Subcutaneous adipose tissue (tissue), 4 donors: Measurements from ENCODE around the gene SOWAHD. TPM values are rescaled to one million over a fixed set of nuclear protein-coding genes. Genes with fewer than 3 reads are reported as not detected.

Experiments
- small RNA-seq: library from RNA; depleted of rRNA; stranded (forward); fragments of <200 nt; gene quantifications from one replicate; pipeline ENCODE3, GENCODE V24; 2016
- total RNA-seq, 4 donors: library from RNA; depleted of rRNA; stranded (reverse); fragments of >200 nt; gene quantifications; one replicate each; pipeline ENCODE4 v1.1.0, GENCODE V29; 2016
- TF ChIP-seq, protein P1 (sequence below): fragments of 450-650 bp; IDR thresholded peaks from one replicate; pipeline ENCODE4 v1.5.1; 2016; ENCODE audit warnings: low read depth, mild to moderate bottlenecking, control low read depth, antibody characterized with exemption, moderate library complexity

The SOWAHD gene
- total RNA-seq, 4 donors from 2014 or later: 1.5 to 3.4 TPM; not detected in 2

GRCh38 chrX:119784747-119785446 is 26.5 kb downstream of the SOWAHD start:
- TF ChIP-seq, protein P1, sequence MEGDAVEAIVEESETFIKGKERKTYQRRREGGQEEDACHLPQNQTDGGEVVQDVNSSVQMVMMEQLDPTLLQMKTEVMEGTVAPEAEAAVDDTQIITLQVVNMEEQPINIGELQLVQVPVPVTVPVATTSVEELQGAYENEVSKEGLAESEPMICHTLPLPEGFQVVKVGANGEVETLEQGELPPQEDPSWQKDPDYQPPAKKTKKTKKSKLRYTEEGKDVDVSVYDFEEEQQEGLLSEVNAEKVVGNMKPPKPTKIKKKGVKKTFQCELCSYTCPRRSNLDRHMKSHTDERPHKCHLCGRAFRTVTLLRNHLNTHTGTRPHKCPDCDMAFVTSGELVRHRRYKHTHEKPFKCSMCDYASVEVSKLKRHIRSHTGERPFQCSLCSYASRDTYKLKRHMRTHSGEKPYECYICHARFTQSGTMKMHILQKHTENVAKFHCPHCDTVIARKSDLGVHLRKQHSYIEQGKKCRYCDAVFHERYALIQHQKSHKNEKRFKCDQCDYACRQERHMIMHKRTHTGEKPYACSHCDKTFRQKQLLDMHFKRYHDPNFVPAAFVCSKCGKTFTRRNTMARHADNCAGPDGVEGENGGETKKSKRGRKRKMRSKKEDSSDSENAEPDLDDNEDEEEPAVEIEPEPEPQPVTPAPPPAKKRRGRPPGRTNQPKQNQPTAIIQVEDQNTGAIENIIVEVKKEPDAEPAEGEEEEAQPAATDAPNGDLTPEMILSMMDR: no peak

GRCh38 chrX:119790977-119791436 is 32.6 kb downstream of the SOWAHD start:
- TF ChIP-seq, protein P1: no peak

- TF ChIP-seq, protein P1: no peak
Measured at GRCh38 chrX:119791437-119792231, 33.2 kb downstream of the SOWAHD start, which contains the start of gene RPL39. RPL39 (minus strand) TSS chrX:119791630; CDS start chrX:119791576, 54 bp downstream.

DNA sequence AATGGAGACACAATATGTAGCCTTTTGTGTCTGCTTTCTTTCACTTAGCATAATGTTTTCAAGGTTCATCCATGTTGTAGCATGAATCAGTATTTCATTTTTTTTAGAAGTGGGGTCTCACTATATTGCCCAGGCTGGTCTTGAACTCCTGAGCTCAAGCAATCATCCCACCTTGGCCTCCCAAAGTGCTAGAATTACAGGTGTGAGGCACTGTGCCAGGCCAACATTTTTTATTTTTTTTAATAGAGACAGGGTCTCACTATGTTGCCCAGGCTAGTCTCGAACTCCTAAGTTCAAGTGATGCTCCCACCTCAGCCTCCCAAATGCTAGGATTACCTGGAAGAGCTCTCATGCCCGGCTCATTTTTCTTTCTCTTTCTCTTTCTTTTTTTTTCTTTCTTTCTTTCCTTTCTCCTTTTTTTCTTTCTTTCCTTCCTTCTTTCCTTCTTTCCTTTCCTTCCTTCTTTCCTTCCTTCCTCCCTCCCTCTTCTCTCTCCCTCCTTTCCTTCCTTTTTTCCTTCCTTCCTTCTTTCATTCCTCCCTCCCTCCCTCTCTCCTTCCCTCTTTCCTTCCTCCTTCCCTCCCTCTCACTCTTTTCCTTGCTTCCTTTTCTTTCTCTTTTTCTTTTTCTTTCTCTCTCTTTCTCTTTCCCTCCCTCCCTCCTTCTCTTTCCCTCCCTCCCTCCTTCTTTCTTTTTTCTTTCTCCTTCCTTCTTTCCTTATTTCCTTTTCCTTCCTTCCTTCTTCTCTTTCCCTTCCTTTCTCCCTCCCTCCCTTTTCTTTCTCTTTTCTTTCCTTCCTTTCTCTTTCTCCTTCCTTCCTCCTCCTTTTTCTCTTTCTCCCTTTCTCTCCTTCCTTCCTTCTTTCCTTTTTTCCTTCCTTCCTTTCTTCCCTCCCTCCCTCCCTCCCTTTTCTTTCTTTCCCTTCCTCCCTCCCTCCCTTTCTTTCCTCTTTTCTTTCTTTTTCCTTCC is 43.1 kb downstream of the SOWAHD start:
- TF ChIP-seq, protein P1: no peak

- TF ChIP-seq, protein P1: no peak
Measured at GRCh38 chrX:119802546-119802945, 44.2 kb downstream of the SOWAHD start.

DNA sequence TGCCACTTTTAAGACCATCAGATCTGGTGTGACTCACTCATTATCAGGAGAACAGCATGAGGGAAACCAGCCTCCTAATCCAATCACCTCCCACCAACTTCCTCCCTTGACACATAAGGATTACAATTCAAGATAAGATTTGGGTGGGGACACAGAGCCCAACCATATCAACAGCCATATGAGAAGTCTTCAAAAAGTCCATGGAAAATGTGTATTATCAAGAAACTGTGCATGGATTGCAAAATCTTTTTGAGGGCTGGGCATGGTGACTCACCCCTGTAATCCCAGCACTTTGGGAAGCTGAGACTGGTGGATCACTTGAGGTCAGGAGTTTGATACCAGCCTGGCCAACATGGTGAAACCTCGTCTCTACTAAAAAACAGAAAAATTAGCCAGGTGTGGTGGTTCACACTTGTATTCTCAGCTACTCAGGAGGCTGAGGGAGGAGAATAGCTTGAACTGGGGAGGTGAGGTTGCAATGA is 50.8 kb downstream of the SOWAHD start:
- TF ChIP-seq, protein P1: no peak

Small RNA genes within 50 kb of the gene (small RNA-seq; reads per million reads assigned to genes)
- gene SNORA69: not detected

Other genes starting within 250 kb of the SOWAHD start
- gene STEEP1, start 193.2 kb upstream of the SOWAHD start, total RNA-seq: 10 to 100 TPM; 23.5 to 50.1 (median 32.6) TPM
- 10 to 100 TPM; 26.8 to 50.4 (median 42.3) TPM for gene UBE2A, start 184.0 kb upstream of the SOWAHD start, total RNA-seq
- gene NKRF, start 152.2 kb upstream of the SOWAHD start, total RNA-seq: 1 to 10 TPM; 5.1 to 8.3 (median 6.2) TPM
- gene SEPTIN6, start 65.4 kb upstream of the SOWAHD start, total RNA-seq: 10 to 100 TPM in 3 of 4 donors, 1 to 10 TPM in 1; 9.2 to 18.4 (median 11.8) TPM
- 1,000 to 10,000 TPM; 4,874 to 7,757 (median 5,738) TPM for gene RPL39, start 33.0 kb downstream of the SOWAHD start, total RNA-seq
- 1 to 10 TPM; 6.3 to 7.9 (median 6.9) TPM for gene UPF3B, start 94.4 kb downstream of the SOWAHD start, total RNA-seq
- gene RNF113A, start 113.1 kb downstream of the SOWAHD start, total RNA-seq: 10 to 100 TPM in 3 of 4 donors, 1 to 10 TPM in 1; 7.5 to 16.5 (median 11.9) TPM
- 100 to 1,000 TPM in 1 of 4 donors, 10 to 100 TPM in 3; 50.7 to 105 (median 57.8) TPM for gene NDUFA1, start 113.2 kb downstream of the SOWAHD start, total RNA-seq
- gene AKAP14, start 137.3 kb downstream of the SOWAHD start, total RNA-seq: not detected
- 1 to 10 TPM; 5.1 to 7.2 (median 6.2) TPM for gene NKAP, start 185.2 kb downstream of the SOWAHD start, total RNA-seq